HPDE6-E6E7 (cell line): ENCODE results near the gene CDX1.

Experiments
- DNase-seq: peaks from one replicate; pipeline ENCODE4 v3.0.0; 2011; ENCODE audit warnings: missing footprints; ENCODE audit errors: extremely low spot score

CDX1 gene

DNA sequence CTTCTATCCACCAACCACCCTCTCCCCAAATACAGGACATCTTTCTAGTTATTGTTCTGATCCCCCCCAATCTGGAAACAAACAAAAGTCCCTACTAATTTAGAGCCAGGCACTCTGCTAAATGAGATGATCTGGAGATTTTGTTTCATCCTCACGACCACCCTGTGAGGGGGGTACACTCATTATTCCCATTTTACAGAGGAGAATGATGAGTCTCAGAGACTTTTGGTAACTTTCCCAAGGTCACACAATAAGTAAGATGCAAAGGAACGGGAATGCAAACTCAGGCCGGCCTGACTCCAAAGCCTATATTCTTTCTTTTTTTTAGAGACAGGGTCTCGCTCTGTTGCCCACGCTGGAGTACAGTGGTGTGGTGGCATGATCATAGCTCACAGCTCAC is 20.3 kb upstream of the CDX1 start:
- DNase-seq = no peak

DNA sequence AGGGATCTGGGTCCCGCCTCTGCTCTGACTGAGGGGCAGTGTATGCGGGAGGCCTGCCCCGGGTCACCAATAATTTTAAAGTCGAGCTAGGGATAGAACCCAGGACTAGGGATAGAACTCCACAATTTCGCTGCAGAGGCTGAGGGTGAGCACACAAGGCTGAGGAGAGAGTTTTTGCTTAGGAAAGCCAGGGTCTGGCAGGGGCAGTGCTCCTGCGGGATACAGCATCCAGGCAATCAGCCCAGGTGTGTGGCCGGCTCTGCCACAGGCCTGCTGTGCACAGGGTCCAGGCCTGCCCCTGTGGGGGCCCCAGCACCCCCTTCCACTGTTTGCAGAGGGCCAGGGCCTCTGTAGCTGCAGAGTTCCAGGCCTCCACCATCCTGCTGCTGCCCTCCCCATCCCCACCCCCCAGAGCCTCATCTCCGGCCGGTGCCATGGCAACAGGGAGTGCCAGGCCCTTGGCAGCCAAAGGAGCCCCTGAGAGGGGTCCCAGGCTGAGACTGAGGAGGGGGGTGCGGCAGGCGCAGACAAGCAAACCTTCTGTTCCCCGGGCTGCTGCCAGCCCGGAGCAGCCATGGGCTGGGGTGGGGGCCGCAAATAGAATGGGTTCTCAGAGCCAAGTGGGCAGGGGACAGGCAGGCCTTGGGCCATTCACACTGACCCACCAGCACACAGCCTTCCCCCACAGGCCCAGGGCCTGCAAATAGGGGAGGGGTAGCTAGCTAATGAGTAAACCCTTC is 19.5 kb upstream of the CDX1 start:
- DNase-seq = no peak

DNA sequence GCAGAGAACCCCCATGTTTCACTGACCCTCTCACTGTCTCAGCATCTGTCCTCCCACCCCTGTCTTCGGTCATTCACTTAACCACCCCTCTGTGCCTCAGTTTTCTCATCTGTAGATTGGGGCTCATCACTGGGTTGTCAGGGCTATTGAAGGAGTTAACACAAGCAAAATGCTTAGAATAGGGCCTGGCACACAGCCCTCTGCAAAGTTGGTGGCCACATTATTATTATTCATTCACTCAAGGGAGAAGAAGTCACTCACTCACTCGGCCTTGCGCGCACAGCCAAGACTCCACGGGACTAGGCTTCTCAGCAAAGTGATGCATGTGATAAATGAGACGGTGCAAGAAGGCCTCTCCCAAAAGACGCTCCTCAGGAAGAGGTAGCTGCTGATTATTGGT is 18.9 kb upstream of the CDX1 start:
- no peak for DNase-seq

DNA sequence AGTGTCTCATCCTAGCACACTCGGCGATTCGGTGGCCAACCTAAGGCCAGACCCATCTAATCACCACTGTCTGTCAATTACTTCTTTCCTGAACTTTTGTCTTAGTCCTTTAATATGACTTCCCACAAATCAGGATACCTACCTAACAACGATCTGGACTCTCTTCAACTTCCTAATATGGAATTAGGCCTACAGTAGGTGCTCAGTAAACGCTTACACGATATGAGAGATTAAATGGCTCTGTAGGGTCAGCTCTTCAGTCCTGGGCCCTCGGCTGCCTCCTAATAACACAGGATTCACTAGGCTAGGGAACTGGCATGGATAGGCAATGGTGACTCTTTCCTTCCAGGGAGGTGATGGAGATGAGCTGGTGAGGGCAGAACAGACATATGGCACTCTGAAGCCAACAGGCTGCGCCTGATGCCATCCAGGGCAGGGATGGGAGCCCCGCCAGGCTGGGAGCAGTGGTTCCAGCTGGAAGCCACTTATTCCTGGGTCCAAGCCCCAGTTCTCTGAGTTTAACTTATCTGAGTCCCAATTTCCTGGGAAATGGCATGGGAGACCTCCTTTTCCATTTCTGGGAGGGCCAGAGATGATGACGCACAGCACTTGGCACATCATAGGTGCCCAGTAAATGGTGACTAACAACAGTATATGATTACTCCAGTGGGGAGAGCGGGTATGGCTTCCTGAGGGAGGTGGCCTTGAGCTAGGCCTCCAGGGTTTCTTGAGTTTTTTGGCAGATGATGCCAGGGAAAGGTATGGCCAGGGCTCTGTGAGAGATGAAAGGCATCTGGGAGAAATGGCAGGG is 18.3 kb upstream of the CDX1 start:
- DNase-seq = no peak

DNA sequence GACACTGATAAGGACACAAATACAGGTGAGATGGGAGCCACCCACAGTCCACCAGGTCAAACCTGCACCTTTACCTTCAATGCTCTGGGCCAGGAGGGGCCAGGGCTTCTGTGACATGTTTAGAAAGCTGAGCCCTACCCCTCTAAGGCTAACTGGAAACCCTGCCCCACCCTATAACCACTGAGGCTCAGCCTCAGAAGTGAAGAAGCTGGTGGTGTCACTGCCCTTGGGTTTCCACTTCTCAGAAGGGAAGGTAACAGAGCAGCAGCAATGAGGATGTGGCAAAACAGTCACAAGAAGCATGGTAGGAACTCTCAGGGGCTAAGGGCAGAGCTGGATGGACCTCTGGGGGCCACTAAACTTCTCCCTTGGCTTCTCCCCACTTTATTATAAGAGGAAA is 17.0 kb upstream of the CDX1 start:
- DNase-seq = no peak

DNA sequence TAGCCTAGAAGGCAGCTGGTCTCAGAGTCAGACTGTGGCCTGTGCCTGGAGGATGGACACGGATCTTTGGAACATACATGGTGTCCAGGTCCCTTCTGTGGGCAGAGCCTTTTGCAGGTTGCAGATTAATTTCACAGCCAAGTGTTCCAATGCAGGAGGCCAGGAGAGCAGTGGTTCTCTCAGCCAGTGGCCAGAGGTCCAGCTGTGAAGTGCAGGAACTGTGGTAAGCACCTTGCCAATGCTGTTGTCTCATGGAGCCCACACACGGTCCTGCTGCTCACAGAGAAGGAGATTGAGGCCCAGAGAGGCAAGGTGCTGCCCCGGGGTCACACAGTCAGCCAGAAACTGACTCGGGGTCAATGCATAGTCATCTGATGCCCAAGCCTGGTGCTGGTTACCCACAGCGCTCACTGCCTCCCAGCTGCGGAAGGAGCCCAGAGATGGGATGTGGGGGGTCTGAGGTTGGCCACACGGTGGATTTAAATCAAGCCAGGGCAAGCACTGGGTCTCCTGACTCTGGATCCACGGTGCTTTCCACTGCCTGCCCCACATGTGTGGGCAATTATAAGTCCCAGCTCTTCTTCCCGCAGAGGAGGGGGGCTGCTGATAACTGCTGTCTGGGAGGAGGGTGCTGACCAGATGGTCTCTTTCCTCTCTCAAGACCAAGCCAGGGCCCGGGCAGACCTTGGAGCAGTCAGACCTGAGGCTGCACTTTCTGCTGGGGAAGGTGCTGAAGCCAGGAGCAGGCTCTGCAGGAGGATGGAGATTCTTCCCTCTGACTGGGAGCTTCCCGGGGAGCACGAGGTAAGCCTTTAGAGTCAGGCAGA is 13.7 kb upstream of the CDX1 start:
- DNase-seq = no peak

DNA sequence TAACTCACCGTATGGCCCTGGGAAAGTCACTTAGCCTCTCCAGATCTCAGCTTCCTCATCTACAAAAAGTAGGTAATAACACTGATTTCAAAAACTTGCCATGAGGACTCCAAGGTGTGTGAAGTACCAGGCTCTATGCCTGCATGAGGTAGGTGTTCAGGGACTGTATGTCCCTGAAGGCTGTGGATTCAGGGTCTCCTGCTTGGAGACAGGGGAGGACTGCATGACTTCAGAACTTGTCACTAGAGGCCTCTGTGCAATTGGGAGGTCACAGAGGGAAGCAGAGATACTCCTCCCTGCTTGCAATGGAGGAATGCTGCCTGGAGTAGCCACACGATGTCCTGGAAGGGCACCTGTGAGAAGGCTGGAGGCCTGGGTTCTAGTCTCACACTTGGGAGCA is 13.1 kb upstream of the CDX1 start:
- DNase-seq = no peak

DNA sequence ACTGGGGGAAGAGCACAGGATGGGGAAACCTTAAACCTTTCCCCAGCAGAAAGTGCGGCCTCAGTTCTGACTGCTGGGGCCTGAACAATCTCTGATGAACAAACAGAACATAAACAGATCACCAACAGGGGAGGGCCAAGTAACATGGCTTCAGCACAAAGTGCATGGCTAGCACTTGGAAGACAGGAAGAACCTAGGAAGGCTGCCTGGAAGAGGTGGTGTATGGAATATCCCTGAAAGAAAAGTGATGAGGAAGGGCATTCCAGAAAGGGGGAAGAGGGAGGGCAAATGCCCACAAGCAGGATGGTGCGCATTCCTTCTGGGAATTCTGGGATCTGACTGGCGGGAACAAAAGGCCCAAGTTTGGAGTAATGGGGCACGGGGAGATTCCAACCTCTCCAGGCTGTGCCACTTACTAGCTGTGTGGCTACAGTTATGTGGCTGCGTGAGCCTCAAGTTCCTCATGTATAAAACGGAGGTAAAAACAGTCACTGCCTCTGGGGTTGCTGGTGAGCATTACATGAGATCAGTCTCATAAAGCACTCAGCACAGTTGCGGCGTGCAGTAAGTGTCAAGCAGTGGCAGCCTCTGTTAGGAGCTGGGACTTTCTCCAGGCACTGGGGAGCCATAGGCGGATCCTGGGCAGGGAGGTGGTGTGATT is 12.5 kb upstream of the CDX1 start:
- DNase-seq = no peak

DNA sequence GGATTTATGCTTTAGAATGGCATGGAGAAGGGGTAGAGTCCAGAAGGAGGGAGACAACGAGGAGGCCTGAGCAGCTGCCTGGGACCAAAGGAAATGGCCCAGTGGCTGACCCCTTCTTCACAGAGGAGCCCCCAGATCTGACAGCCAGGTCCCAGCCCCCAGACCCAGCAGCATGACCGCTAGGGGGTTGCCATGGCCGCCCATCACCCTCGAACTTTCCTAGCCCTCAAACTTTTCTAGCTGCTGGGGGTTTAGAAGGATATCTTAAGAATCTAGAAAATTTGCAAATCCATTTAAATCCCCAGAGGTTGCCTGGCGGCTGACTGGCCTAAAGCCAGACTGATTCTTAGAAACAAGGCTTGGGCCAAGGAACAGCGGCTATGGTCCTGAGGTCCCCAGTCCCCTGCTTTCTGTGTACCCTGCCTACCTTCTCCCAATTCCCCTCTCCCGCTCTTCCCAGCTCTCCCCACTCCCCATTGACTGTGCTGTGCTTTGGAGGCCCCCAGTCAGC is 11.9 kb upstream of the CDX1 start:
- DNase-seq = no peak

DNA sequence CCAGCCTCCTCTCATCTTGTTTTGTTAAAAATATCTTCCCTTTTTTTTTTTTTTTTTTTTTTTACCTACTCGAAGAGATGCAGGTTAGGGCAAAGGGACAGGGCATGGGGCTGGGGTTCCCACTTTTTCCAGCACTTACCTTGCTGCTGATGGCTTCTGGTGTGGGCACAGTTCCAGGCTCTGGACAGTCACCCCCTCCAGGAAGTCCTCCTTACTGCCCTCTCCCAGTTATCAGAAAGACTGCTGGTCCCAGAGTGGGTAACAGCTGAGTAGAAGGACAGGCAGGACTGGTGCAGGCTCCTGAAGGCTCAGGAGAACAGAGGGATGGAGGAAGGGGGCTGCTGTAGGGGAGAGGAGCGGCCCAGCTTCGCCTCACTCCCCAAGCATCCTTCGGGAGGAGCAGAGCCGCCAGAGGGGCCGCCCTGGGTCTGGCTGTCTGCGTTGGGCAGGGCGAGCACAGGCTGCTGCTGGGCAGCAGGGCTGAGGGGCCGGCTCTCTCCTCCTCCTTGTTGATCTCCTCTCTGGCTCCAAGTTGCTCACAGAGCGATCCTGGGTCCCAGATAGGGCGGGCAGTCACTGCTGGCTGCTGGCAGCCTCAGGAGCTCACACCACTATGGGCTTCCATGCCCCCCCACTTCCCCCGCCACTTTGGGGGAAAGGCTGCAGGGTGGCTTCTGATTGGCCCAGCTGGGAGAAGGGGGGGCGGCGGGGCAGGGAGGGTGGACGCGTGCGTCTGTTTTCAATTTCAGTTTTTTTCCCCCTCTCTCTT is 11.1 kb upstream of the CDX1 start, which contains the start of gene PDGFRB:
Gene PDGFRB, minus strand, starts transcription at position 588 of the 769 bp plus-strand sequence. CDS start 18,798 bp downstream, outside the sequence.
- no peak for DNase-seq

DNA sequence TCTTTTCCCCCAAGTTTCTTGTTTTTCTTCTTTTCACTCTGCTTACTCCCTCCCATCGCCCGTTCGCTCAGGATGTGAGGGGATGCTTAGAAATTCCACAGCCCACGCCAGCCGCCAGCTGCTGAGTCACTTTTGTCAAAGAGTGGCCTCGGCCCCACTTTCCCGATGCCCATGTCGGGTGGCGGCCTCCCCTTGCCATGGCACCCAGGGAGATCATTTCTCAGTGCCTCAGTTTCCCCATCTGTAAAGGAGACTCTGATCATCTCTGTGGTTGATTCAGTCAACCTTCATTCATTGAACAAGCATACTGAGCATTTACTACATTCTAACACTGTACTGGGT is 10.6 kb upstream of the CDX1 start:
- DNase-seq = no peak

DNA sequence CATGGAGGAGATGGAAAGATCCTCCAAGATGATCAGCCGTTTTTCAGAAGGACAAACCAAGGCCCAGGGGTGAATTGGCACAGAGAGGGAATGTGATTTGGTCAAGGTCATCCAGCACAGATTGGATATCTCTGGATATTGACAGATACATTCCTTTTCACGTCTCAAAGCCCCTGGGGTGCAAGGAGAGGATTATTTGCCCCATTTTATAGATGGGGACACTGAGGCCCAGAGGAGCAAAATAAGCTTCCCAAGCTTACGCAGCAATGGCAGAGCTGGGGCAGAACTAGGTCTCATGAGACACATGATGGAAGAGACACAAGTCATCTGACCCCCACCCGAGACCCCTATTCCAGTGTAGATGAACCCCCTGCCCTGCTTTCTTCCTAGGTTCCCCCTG is 10.0 kb upstream of the CDX1 start:
- DNase-seq = no peak

DNA sequence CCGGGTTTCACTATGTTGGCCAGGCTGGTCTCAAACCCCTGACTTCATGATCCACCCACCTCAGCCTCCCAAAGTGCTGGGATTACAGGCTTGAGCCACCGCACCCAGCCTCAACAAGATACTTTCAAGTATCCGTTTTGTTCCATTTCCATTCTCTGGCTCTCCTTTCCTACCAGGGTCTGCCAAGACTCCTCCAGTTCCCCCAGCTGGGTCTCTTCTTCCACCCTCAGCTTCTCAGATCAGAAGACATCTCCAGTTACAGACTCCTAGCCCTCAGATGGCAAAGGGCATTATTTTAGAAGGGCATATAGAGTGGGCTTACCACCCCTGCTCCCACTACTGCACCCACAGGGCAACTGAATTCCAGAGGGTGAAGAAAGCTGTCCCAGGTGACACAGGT is 9.4 kb upstream of the CDX1 start:
- no peak for DNase-seq

DNA sequence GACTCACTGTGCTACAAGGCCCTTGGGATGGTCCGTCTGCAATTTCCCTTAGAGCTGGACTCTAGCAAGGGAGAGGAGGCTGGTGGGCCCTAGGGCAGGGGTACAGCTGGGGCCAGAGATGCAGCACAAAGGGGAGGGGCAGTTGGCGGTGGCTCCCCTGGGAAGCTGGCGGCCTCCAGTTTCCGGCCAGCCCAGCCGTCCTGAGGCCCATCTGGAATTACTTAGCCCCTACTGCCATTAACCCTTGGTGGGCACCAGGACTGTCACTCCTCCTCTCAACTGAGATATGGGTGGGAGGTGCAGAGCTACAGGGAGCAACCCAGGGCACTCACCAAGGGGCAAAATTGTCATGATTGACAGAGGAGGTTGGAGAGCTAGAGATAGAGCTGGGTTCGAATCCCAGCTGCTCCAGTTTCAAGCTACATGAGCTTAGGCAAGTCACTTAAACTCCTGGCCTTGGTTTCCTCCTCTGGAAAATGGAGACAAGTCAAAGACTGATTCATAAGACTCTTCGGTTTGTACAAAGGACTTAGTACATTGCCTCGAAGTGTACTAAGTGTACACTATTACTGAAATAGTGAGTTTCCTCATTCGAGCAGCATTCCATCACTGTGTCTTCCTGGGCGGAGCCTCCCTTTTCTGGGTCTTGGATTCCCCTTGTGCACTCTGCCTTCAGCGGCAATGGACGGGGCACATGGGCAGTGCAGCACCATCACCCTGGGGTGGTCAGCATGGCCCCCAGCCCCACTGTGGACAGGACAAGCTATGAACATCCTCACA is 8.2 kb upstream of the CDX1 start:
- DNase-seq = no peak

DNA sequence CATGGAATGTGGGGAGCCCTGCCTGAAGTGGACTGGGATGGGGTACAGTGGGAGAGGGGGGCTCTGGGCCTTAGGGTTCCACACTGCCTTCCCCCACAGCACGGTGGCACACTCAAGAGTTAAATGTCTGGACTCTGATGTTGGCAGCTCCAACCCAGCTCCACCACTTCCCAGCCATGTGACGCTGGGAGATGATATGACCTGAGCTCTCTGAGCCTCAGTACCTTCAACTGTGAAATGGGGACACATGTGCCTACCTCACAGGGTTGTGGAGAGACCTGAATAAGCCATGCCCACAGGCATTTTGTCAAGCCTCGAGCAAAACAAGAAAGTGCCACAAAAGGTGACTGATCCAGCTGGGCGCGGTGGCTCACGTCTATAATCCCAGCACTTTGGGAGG is 7.5 kb upstream of the CDX1 start:
- DNase-seq = no peak

DNA sequence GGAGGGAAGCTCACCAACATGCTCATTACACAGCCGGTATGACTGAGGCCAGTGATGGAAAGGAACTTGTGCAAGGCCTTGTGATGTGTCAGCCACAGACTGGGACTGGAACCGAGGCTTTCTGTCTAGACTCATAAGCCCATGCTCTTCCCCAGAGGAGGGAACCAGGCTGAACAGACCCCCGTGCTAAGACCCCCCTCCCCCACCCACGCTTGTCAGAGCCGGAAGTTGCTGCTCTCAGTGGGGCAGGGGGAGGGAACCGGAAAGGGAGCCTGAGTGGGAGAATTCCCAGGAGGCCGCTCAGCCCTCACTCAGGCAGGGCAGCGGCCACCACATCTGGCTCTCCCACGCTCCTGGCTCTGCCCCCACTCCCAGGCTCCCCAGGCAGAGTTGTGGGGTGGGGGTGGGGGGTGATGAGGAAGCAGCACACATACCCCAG is 6.8 kb upstream of the CDX1 start:
- DNase-seq = no peak

DNA sequence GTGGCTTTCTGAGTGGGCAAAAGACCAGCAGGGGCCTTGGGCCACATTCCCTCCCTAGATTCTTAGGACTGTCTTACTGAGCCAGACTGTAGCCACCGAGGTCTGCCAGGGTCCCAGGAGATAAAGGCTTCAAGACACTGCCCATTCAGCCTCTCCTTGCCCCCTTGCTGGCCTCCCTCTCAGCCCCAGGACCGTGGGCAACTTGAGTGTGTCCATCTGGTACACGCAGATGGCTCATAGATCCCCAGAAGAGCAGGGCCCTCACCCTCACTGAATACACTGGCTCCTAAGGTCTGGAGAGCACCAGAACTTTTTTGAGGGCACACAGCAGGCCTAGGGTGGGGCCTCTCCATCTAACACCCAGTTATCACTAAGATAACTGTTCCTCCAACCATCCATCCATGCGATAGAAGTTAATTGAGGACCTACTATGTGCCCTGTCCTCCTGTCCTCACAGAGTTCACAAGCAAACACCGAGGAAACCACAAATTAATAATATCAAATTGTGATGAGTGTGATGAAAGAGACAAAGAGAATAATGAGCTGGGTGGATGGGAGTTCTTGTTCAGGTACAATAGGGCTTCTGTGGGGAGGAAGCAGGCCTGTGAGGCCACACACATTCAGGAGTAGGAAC is 6.0 kb upstream of the CDX1 start:
- DNase-seq = no peak

DNA sequence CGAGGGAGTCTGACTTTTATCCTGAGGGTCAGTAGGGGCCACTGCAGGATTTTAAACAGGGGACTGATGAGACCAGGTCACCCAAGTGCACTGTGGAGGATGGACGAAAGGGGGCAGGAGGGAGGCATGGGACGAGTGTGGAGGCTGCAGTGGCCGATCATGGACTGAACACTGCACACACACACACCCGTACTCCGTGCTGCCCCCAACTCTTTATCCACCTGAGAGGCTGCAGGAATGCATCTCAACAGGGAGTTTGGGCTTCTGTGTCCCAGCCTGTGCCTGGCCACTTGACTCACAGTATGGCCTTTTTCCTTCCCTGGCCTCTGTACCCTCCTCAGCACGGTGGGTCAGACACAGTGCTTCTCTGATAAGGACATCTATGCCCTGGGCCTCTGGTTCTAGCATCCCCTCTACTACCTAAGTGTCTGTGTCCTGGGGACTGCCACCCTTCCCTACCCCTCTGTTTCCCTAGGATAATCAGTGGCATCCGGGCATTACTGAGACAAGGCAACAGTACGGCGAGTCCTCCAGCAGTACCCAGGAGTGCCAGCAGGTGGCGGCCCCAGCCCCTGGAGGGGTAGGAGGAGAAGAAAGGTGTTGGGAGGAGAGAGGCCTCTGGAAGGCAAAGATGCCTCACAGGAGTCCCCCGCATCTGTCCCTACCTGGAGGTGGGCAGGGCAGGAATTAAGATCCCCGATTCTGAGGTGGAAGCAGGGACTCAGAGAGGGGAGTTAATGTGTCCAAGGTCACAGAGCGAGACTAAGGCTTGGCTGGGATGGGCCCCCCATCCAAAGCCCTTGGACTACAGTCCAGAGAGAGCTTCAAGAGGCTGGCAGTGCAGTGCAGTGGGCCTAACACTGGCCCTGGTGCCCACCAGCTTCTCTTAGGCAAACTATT is 5.1 kb upstream of the CDX1 start:
- peak; percentile 88 for DNase-seq

DNA sequence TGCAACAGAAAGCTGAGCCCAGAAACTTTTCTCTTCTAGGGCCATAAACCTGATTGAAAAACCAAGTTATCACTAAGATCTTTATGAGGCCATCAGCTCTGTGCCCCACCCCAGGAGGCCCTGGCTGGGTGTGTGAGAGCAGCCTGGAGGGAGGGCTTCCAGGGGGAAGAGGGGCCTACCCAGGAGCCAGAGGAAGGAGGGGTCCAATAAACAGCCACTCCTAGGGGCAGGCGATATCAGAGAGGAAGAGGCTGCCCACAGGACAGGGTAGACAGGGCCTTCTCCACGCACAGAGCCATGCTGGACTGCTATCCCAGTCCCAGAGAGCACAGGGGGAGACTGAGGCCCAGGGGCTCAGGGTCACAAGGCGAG is 4.5 kb upstream of the CDX1 start:
- DNase-seq = no peak
